Osteoblast (primary cell): ENCODE results near the gene SHH. TPM values are rescaled to one million over a fixed set of nuclear protein-coding genes. Genes with fewer than 3 reads are reported as not detected.

Experiments
- DNase-seq: peaks from one replicate; pipeline ENCODE4 v3.0.0; 2011; ENCODE audit warnings: low spot score, mixed read lengths; ENCODE audit not compliant: insufficient read length; ENCODE audit errors: missing footprints
- H2AFZ ChIP-seq: 2 replicates; pipeline ENCODE4 v1.6.0; 2011; ENCODE audit warnings: mild to moderate bottlenecking, low read length
- H3K27ac ChIP-seq: 2 replicates; pipeline ENCODE4 v1.5.1; 2011; ENCODE audit warnings: mild to moderate bottlenecking, low read depth, low read length, moderate library complexity
- H3K27me3 ChIP-seq: 2 replicates; pipeline ENCODE4 v1.6.0; 2012; ENCODE audit warnings: mild to moderate bottlenecking, control low read depth, inconsistent platforms, low read length, moderate library complexity; ENCODE audit not compliant: insufficient read depth
- H3K36me3 ChIP-seq: 2 replicates; pipeline ENCODE4 v1.5.1; 2011; ENCODE audit warnings: mild to moderate bottlenecking, low read length, control low read depth, moderate library complexity; ENCODE audit not compliant: insufficient read depth
- H3K4me1 ChIP-seq: 2 replicates; pipeline ENCODE4 v1.5.1; 2011; ENCODE audit warnings: mild to moderate bottlenecking, low read length, control low read depth, moderate library complexity; ENCODE audit not compliant: insufficient read depth
- H3K4me2 ChIP-seq: 2 replicates; pipeline ENCODE4 v1.6.0; 2011; ENCODE audit warnings: mild to moderate bottlenecking, low read length; ENCODE audit not compliant: insufficient read depth
- H3K4me3 ChIP-seq: fragments of 200-600 bp; sonication (generic); 3 replicates; pipeline ENCODE4 v1.5.1; 2012; ENCODE audit warnings: mild to moderate bottlenecking, low read length, inconsistent platforms; ENCODE audit not compliant: insufficient read depth
- H3K79me2 ChIP-seq: 2 replicates; pipeline ENCODE4 v1.6.0; 2012; ENCODE audit warnings: mild to moderate bottlenecking, low read length, control low read depth, inconsistent platforms; ENCODE audit not compliant: insufficient read depth
- H3K9me3 ChIP-seq: 2 replicates; pipeline ENCODE4 v1.5.1; 2011; ENCODE audit warnings: low read depth, low read length, control low read depth
- H4K20me1 ChIP-seq: 2 replicates; pipeline ENCODE4 v1.6.0; 2012; ENCODE audit warnings: mild to moderate bottlenecking, low read length, control low read depth; ENCODE audit not compliant: insufficient read depth
- CTCF ChIP-seq: IDR thresholded peaks from 2 replicates; pipeline ENCODE4 v1.5.1; 2011; ENCODE audit warnings: mild to moderate bottlenecking, low read depth, low read length, moderate library complexity; ENCODE audit errors: extremely low read depth
- total RNA-seq: library from RNA; depleted of rRNA; stranded (reverse); fragments of >200 nt; gene quantifications from 2 replicates; pipeline ENCODE4 v1.2.3, GENCODE V29; 2012

Gene SHH
- total RNA-seq, 1 donor, result not detected

GRCh38 chr7:155858521-155859061 is 46.3 kb upstream of the SHH start:
- no peaks in the 10 kb centered on the region for H3K36me3 ChIP-seq
- no peaks in the 10 kb centered on the region for H3K27me3 ChIP-seq
- H3K9me3 ChIP-seq, result no peaks in the 10 kb centered on the region
- no peak overlapping the region for H2AFZ ChIP-seq
- no peak overlapping the region for H3K4me3 ChIP-seq
- H3K4me1 ChIP-seq, result no peaks in the 10 kb centered on the region
- H3K4me2 ChIP-seq, result no peak overlapping the region
- H3K79me2 ChIP-seq, result no peaks in the 10 kb centered on the region
- no peaks in the 10 kb centered on the region for H4K20me1 ChIP-seq
- TF ChIP-seq CTCF, result no peak
- H3K27ac ChIP-seq, result no peak overlapping the region
- DNase-seq, result no peak

- no peaks in the 10 kb centered on the region for H3K9me3 ChIP-seq
- H4K20me1 ChIP-seq, result no peaks in the 10 kb centered on the region
- TF ChIP-seq CTCF, result no peak
These were observed 44.9 kb upstream of the SHH start for GRCh38 chr7:155857141-155857540.

GRCh38 chr7:155856656-155857055 is 44.4 kb upstream of the SHH start:
- no peak overlapping the region for H2AFZ ChIP-seq
- H3K9me3 ChIP-seq, result no peaks in the 10 kb centered on the region
- DNase-seq, result no peak
- no peaks in the 10 kb centered on the region for H4K20me1 ChIP-seq
- H3K36me3 ChIP-seq, result no peaks in the 10 kb centered on the region
- H3K27me3 ChIP-seq, result no peaks in the 10 kb centered on the region
- no peak overlapping the region for H3K4me2 ChIP-seq
- no peaks in the 10 kb centered on the region for H3K4me1 ChIP-seq
- no peak overlapping the region for H3K4me3 ChIP-seq
- no peak for TF ChIP-seq CTCF
- H3K79me2 ChIP-seq, result no peaks in the 10 kb centered on the region
- no peak overlapping the region for H3K27ac ChIP-seq

More at GRCh38 chr7:155857141-155857540, 44.9 kb upstream of the SHH start:
- H3K27me3 ChIP-seq, result no peaks in the 10 kb centered on the region
- no peak overlapping the region for H2AFZ ChIP-seq
- no peak overlapping the region for H3K27ac ChIP-seq
- no peak overlapping the region for H3K4me3 ChIP-seq
- H3K4me1 ChIP-seq, result no peaks in the 10 kb centered on the region
- no peak for DNase-seq
- H3K79me2 ChIP-seq, result no peaks in the 10 kb centered on the region
- no peaks in the 10 kb centered on the region for H3K36me3 ChIP-seq
- no peak overlapping the region for H3K4me2 ChIP-seq

GRCh38 chr7:155852426-155853301 is 40.4 kb upstream of the SHH start:
- Histone ChIP-seq H3K4me2 (no peak overlapping the region), H3K9me3 (no peaks in the 10 kb centered on the region), H3K4me1 (no peaks in the 10 kb centered on the region), H3K27ac (no peak overlapping the region), H3K27me3 (no peaks in the 10 kb centered on the region), H3K79me2 (no peaks in the 10 kb centered on the region), H3K36me3 (no peaks in the 10 kb centered on the region), H3K4me3 (no peak overlapping the region), H4K20me1 (no peaks in the 10 kb centered on the region), H2AFZ (no peak overlapping the region)
- no peak for DNase-seq
- no peak for TF ChIP-seq CTCF
